GM23248 (cell line): ENCODE measurements around the gene EML5.

Experiments used
- EZH2 ChIP-seq: fragments of 200-600 bp; sonication (generic); IDR thresholded peaks from 2 replicates; pipeline ENCODE4 v1.6.1; 2018; ENCODE audit warnings: antibody characterized with exemption, mild to moderate bottlenecking; ENCODE audit not compliant: insufficient read depth, poor library complexity, severe bottlenecking
- EZH2phosphoT487 ChIP-seq: fragments of 200-600 bp; sonication (generic); IDR thresholded peaks from 2 replicates; pipeline ENCODE4 v1.6.1; 2018; ENCODE audit warnings: antibody characterized with exemption, moderate library complexity, mild to moderate bottlenecking, low read depth; ENCODE audit not compliant: insufficient read depth

GRCh38 chr14:88791629-88792472, 902 bp downstream of the EML5 start:
- peak; percentile 44 for TF ChIP-seq EZH2
- 0 out of 2 replicates have a peak, but pooled peaks have one; percentile 58 for TF ChIP-seq EZH2phosphoT487
